Lower leg skin (tissue), 4 donors: ENCODE data around the gene CD101. TPM values are rescaled to one million over a fixed set of nuclear protein-coding genes. Genes with fewer than 3 reads are reported as not detected.

ENCODE experiments used
- DNase-seq, 2 donors: peaks; one replicate each; pipeline ENCODE4 v3.0.0-alpha.2; 2019; ENCODE audit warnings: low spot score in 2 of 2
- H3K4me3 ChIP-seq: fragments of 200-600 bp; sonication (generic); 2 replicates; pipeline ENCODE4 v1.5.1; 2017; ENCODE audit warnings: mild to moderate bottlenecking, low read depth; ENCODE audit not compliant: poor library complexity, severe bottlenecking
- CTCF ChIP-seq, 3 donors: fragments of 450-650 bp; IDR thresholded peaks; one replicate each; pipeline ENCODE4 v1.5.1; 2016; ENCODE audit warnings: antibody characterized with exemption in 3 of 3, mild to moderate bottlenecking in 3 of 3, moderate library complexity in 2 of 3
- POLR2A ChIP-seq, 2 donors: fragments of 450-650 bp; IDR thresholded peaks; one replicate each; pipeline ENCODE4 v1.6.1; 2016 to 2017; ENCODE audit warnings: antibody characterized with exemption in 2 of 2, mild to moderate bottlenecking in 1 of 2, moderate library complexity in 1 of 2
- WGBS, 2 donors: methylation state at CpG; one replicate each; pipeline ENCODE4 v1.1.5; 2018; 5-methylcytosine and 5-hydroxymethylcytosine counted together
- intact Hi-C: fragments of 100-400 bp; cut with DNase I; formaldehyde crosslinking; loops from one replicate; pipeline ENCODE4 v1.15.0; 2023; ENCODE audit warnings: low total_unique reads
- total RNA-seq, 4 donors: library from RNA; depleted of rRNA; stranded (reverse); fragments of >200 nt; gene quantifications; one replicate each; pipeline ENCODE4 v1.1.0, GENCODE V29; 2016

Gene CD101
- total RNA-seq, 4 donors from 2014 or later, result 0.46 to 1.8 (median 0.92) TPM

GRCh38 chr1:117051224-117052064, 49.9 kb downstream of the CD101 start:
- peak in 1 of 2 donors; percentile 55 for DNase-seq

GRCh38 chr1:117054068-117054467, 52.5 kb downstream of the CD101 start:
- intact Hi-C loops, result loop anchor here (10.0 kb wide), 1 partner anchor 199 kb away; no protein-coding TSS in a partner anchor
- no peak for TF ChIP-seq POLR2A (IDR thresholded peaks at IDR 0.05)
- no peak for TF ChIP-seq CTCF (IDR thresholded peaks at IDR 0.05)
- H3K4me3 ChIP-seq, result no peak overlapping the region
- DNase-seq, result no peak

More at GRCh38 chr1:117051224-117052064, 49.9 kb downstream of the CD101 start:
- H3K4me3 ChIP-seq, result no peak overlapping the region
- TF ChIP-seq CTCF (IDR thresholded peaks at IDR 0.05) (no peak), POLR2A (IDR thresholded peaks at IDR 0.05) (no peak)
- intact Hi-C loops, result loop anchor here (10.0 kb wide), 1 partner anchor 197 kb away; no protein-coding TSS in a partner anchor
- WGBS, 2 donors, result 23% methylated on average over 8 of the region's 8 CpGs

GRCh38 chr1:117058810-117059209, 57.2 kb downstream of the CD101 start:
- intact Hi-C loops, result loop anchor here (5.0 to 10.0 kb wide), 2 partner anchors 204 to 322 kb away; no protein-coding TSS in a partner anchor
- TF ChIP-seq CTCF (IDR thresholded peaks at IDR 0.05) (no peak), POLR2A (IDR thresholded peaks at IDR 0.05) (no peak)
- no peak overlapping the region for H3K4me3 ChIP-seq
- no peak for DNase-seq
- 54 to 55% methylated on average over 4 of the region's 4 CpGs for WGBS, 2 donors

GRCh38 chr1:117059334-117059677, 57.7 kb downstream of the CD101 start:
- DNase-seq, result peak in 1 of 2 donors; percentile 48
- WGBS, 2 donors, result 1 to 4% methylated on average over 17 to 18 of the region's 18 CpGs
- H3K4me3 ChIP-seq, result peak overlapping the region; percentile 63
- intact Hi-C loops, result loop anchor here (5.0 to 10.0 kb wide), 2 partner anchors 205 to 322 kb away; no protein-coding TSS in a partner anchor
- no peak for TF ChIP-seq CTCF (IDR thresholded peaks at IDR 0.05)
- no peak for TF ChIP-seq POLR2A (IDR thresholded peaks at IDR 0.05)

GRCh38 chr1:117059678-117060440, 58.3 kb downstream of the CD101 start, which contains the start of gene TTF2:
TTF2 (plus strand) TSS chr1:117060326; CDS start chr1:117060347, 21 bp downstream.
- DNase-seq, result peak; percentile 98
- peak within 1 kb of the TSS; percentile 81 for H3K4me3 ChIP-seq
- 0% methylated on average over 47 to 48 of the region's 48 CpGs for WGBS, 2 donors
- TF ChIP-seq POLR2A (IDR thresholded peaks at IDR 0.05) (no peak), CTCF (IDR thresholded peaks at IDR 0.05) (no peak)
- intact Hi-C loops, result loop anchor here (5.0 to 10.0 kb wide), 2 partner anchors 205 to 323 kb away; no protein-coding TSS in a partner anchor
